H9 (cell line): Measurements from ENCODE around the gene VASH1. TPM values are rescaled to one million over a fixed set of nuclear protein-coding genes. Genes with fewer than 3 reads are reported as not detected.

Experiments
- DNase-seq: peaks from one replicate; pipeline ENCODE4 v3.0.0-alpha.2; 2017
- H2AFZ ChIP-seq: one replicate; pipeline ENCODE4 v1.6.1; 2013; ENCODE audit warnings: mild to moderate bottlenecking, low read length, control low read depth, moderate library complexity
- H2AK5ac ChIP-seq: 2 replicates; pipeline ENCODE4 v1.6.1; 2013; ENCODE audit warnings: low read length, control low read depth, mixed read lengths; ENCODE audit not compliant: insufficient read length
- H2BK120ac ChIP-seq: one replicate; pipeline ENCODE4 v1.6.1; 2013; ENCODE audit warnings: low read depth, mild to moderate bottlenecking, low read length, control low read depth, inconsistent platforms; ENCODE audit not compliant: poor library complexity, severe bottlenecking
- H2BK12ac ChIP-seq: 2 replicates; pipeline ENCODE4 v1.6.1; 2013; ENCODE audit warnings: low read length, control low read depth, mixed read lengths, low read depth; ENCODE audit not compliant: insufficient read length
- H2BK15ac ChIP-seq: 2 replicates; pipeline ENCODE4 v1.6.1; 2013; ENCODE audit warnings: low read depth, low read length, control low read depth
- H2BK20ac ChIP-seq: one replicate; pipeline ENCODE4 v1.6.1; 2013; ENCODE audit warnings: low read depth, mild to moderate bottlenecking, low read length, control low read depth, inconsistent platforms; ENCODE audit not compliant: poor library complexity, severe bottlenecking
- H2BK5ac ChIP-seq: 2 replicates; pipeline ENCODE4 v1.6.1; 2013; ENCODE audit warnings: low read length, control low read depth, mixed read lengths; ENCODE audit not compliant: insufficient read length
- H3K14ac ChIP-seq: 2 replicates; pipeline ENCODE4 v1.6.1; 2013; ENCODE audit warnings: low read length, control low read depth; ENCODE audit not compliant: insufficient read depth
- H3K18ac ChIP-seq: 2 replicates; pipeline ENCODE4 v1.6.1; 2013; ENCODE audit warnings: low read depth, mild to moderate bottlenecking, mixed read lengths, low read length, control low read depth; ENCODE audit not compliant: insufficient read length
- H3K23ac ChIP-seq: 2 replicates; pipeline ENCODE4 v1.6.1; 2013; ENCODE audit warnings: low read length, control low read depth, mixed read lengths, low read depth; ENCODE audit not compliant: insufficient read length
- H3K23me2 ChIP-seq: 2 replicates; pipeline ENCODE4 v1.6.1; 2013; ENCODE audit warnings: low read depth, mild to moderate bottlenecking, mixed read lengths, low read length, control low read depth; ENCODE audit not compliant: insufficient read length, poor library complexity, severe bottlenecking
- H3K27ac ChIP-seq: 2 replicates; pipeline ENCODE4 v1.5.1; 2013; ENCODE audit warnings: low read length, control low read depth, mixed read lengths, low read depth; ENCODE audit not compliant: insufficient read length
- H3K27me3 ChIP-seq: 2 replicates; pipeline ENCODE4 v1.6.1; 2013; ENCODE audit warnings: low read length, control low read depth, inconsistent platforms; ENCODE audit not compliant: insufficient read depth
- H3K4ac ChIP-seq: 2 replicates; pipeline ENCODE4 v1.6.1; 2013; ENCODE audit warnings: low read depth, mild to moderate bottlenecking, control low read depth, inconsistent platforms, low read length, moderate library complexity
- H3K4me1 ChIP-seq: 2 replicates; pipeline ENCODE4 v1.6.1; 2013; ENCODE audit warnings: low read length, control low read depth, inconsistent platforms; ENCODE audit not compliant: insufficient read depth
- H3K4me2 ChIP-seq: 2 replicates; pipeline ENCODE4 v1.6.1; 2013; ENCODE audit warnings: low read length, control low read depth, mixed read lengths; ENCODE audit not compliant: insufficient read length, insufficient read depth
- H3K56ac ChIP-seq: 2 replicates; pipeline ENCODE4 v1.6.1; 2013; ENCODE audit warnings: low read depth, mild to moderate bottlenecking, mixed read lengths, low read length, control low read depth; ENCODE audit not compliant: insufficient read length
- H3K79me1 ChIP-seq: 2 replicates; pipeline ENCODE4 v1.6.1; 2013; ENCODE audit warnings: low read depth, mild to moderate bottlenecking, moderate library complexity, low read length, control low read depth, inconsistent platforms; ENCODE audit not compliant: insufficient read depth, poor library complexity, severe bottlenecking
- H3K79me2 ChIP-seq: 2 replicates; pipeline ENCODE4 v1.6.1; 2013; ENCODE audit warnings: low read length, control low read depth, inconsistent platforms; ENCODE audit not compliant: insufficient read depth
- H3K9ac ChIP-seq: 2 replicates; pipeline ENCODE4 v1.6.1; 2013; ENCODE audit warnings: low read length, control low read depth, mixed read lengths; ENCODE audit not compliant: insufficient read length; ENCODE audit errors: extremely low read depth
- H3K9me3 ChIP-seq: one replicate; pipeline ENCODE4 v1.6.1; 2013; ENCODE audit warnings: low read depth, low read length, inconsistent platforms; ENCODE audit not compliant: control insufficient read depth
- H3T11ph ChIP-seq: one replicate; pipeline ENCODE4 v1.6.1; 2013; ENCODE audit warnings: mild to moderate bottlenecking, low read length, control low read depth, inconsistent platforms
- H4K20me1 ChIP-seq: one replicate; pipeline ENCODE4 v1.6.1; 2013; ENCODE audit not compliant: control insufficient read depth, insufficient read length, insufficient read depth
- H4K5ac ChIP-seq: 2 replicates; pipeline ENCODE4 v1.6.1; 2013; ENCODE audit warnings: low read depth, mild to moderate bottlenecking, mixed read lengths, low read length, control low read depth; ENCODE audit not compliant: insufficient read length
- H4K8ac ChIP-seq: replicated peaks from 2 replicates; pipeline ENCODE4 v1.6.1; 2013; ENCODE audit warnings: low read length, control low read depth, mixed read lengths, low read depth; ENCODE audit not compliant: insufficient read length
- H4K91ac ChIP-seq: 2 replicates; pipeline ENCODE4 v1.6.1; 2013; ENCODE audit warnings: low read depth, mild to moderate bottlenecking, moderate library complexity, mixed read lengths, low read length, control low read depth; ENCODE audit not compliant: insufficient read length
- H3K27ac Mint-ChIP-seq, 3 experiments: 2 replicates in 2 of 3; 3 replicates in 1 of 3; pipeline ENCODE4 v1.8.0; 2020 to 2021; ENCODE audit warnings: mixed read lengths in 3 of 3, mild to moderate bottlenecking in 1 of 3, moderate library complexity in 1 of 3
- H3K27me3 Mint-ChIP-seq: 2 replicates; pipeline ENCODE4 v1.8.0; 2021; ENCODE audit warnings: low read depth, mild to moderate bottlenecking, moderate library complexity, mixed read lengths
- H3K36me3 Mint-ChIP-seq, 3 experiments: 2 replicates in 2 of 3; 3 replicates in 1 of 3; pipeline ENCODE4 v1.8.0; 2020 to 2021; ENCODE audit warnings: low read depth in 3 of 3, mixed read lengths in 3 of 3; ENCODE audit not compliant: insufficient read depth in 1 of 3
- H3K4me1 Mint-ChIP-seq, 2 experiments: 2 replicates each; pipeline ENCODE4 v1.8.0; 2020; ENCODE audit warnings: mixed read lengths in 2 of 2
- H3K4me3 Mint-ChIP-seq, 2 experiments: 2 replicates in 1 of 2; 3 replicates in 1 of 2; pipeline ENCODE4 v1.8.0; 2020 to 2021; ENCODE audit warnings: mild to moderate bottlenecking in 2 of 2, mixed read lengths in 2 of 2, moderate library complexity in 1 of 2
- H3K9me3 Mint-ChIP-seq, 2 experiments: 2 replicates in 1 of 2; 3 replicates in 1 of 2; pipeline ENCODE4 v1.8.0; 2020; ENCODE audit warnings: mild to moderate bottlenecking in 2 of 2, mixed read lengths in 2 of 2, moderate library complexity in 1 of 2
- CTCF ChIP-seq: fragments of 200-600 bp; sonication (generic); conservative IDR thresholded peaks from 3 replicates; pipeline ENCODE4 v1.8.0; 2021; ENCODE audit warnings: antibody characterized with exemption, mild to moderate bottlenecking
- WGBS: extraction: QIAGEN DNeasy Blood & Tissue Kit; methylation state at CpG from one replicate; pipeline ENCODE4 v1.1.7; 2013; ENCODE audit warnings: missing lambda C conversion rate, low lambda C conversion rate, mixed read lengths; ENCODE audit not compliant: insufficient read length; ENCODE audit errors: extremely low coverage; 5-methylcytosine and 5-hydroxymethylcytosine counted together
- total RNA-seq: library from RNA; stranded (reverse); gene quantifications from 2 replicates; pipeline ENCODE4 v1.2.1, GENCODE V29; 2021

Gene VASH1
- total RNA-seq, 1 experiment from 2014 or later, result 5.8 TPM

GRCh38 chr14:76717508-76718290, 43.6 kb upstream of the VASH1 start:
- no CpG with 5 or more reads among the region's 9 CpGs for WGBS
- Histone ChIP-seq H3K18ac (no peak overlapping the region), H2AFZ (no peak overlapping the region), H4K91ac (no peak overlapping the region), H2BK120ac (no peak overlapping the region), H2AK5ac (no peak overlapping the region), H4K5ac (no peak overlapping the region), H3K23ac (no peak overlapping the region), H3K4me1 (no peaks in the 10 kb centered on the region), H3K4ac (no peak overlapping the region), H3K27me3 (no peaks in the 10 kb centered on the region), H3K23me2 (no peaks in the 10 kb centered on the region), H3K9ac (no peak overlapping the region), H3K27ac (no peak overlapping the region), H3K9me3 (no peaks in the 10 kb centered on the region), H3K79me2 (no peaks in the 10 kb centered on the region), H2BK20ac (no peak overlapping the region), H3K79me1 (no peaks in the 10 kb centered on the region), H2BK5ac (no peak overlapping the region), H4K8ac (no peak overlapping the region), H3K56ac (no peak overlapping the region), H4K20me1 (no peaks in the 10 kb centered on the region), H3K4me2 (no peak overlapping the region), H2BK12ac (no peak overlapping the region), H3K14ac (no peak overlapping the region), H2BK15ac (no peak overlapping the region), H3T11ph (no peak overlapping the region)
- Mint-ChIP-seq H3K4me3 (no peak overlapping the region), H3K27me3 (peaks cover 12% of the 10 kb centered on the region), H3K36me3 (no peaks in the 10 kb centered on the region; a peak in 1 of 7 replicates), H3K27ac (no peak overlapping the region; a peak in 1 of 7 replicates), H3K9me3 (peaks cover 0 to 5% of the 10 kb centered on the region in 2 experiments; a peak in 4 of 5 replicates), H3K4me1 (peaks cover 6 to 12% of the 10 kb centered on the region in 2 experiments)
- TF ChIP-seq CTCF, result no peak
- DNase-seq, result no peak
